HG03521 (cell line): ENCODE measurements around the gene OPN1MW2.
"Not testable (repeated sequence)": the region's sequence is repeated elsewhere in the genome, so short reads cannot be mapped to it uniquely, and the experiment has no call there.

ENCODE experiments used
- ATAC-seq: cut with Tn5 transposase; IDR thresholded peaks from one replicate; pipeline ENCODE4 v1.9.1; 2021; ENCODE audit warnings: mild to moderate bottlenecking, moderate library complexity; ENCODE audit not compliant: unreplicated experiment

Gene OPN1MW2

DNA sequence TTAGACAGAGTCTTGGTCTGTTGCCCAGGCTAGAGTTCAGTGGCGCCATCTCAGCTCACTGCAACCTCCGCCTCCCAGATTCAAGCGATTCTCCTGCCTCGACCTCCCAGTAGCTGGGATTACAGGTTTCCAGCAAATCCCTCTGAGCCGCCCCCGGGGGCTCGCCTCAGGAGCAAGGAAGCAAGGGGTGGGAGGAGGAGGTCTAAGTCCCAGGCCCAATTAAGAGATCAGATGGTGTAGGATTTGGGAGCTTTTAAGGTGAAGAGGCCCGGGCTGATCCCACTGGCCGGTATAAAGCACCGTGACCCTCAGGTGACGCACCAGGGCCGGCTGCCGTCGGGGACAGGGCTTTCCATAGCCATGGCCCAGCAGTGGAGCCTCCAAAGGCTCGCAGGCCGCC, at the start of gene OPN1MW2:
Gene OPN1MW2 (plus strand): TSS at position 301 of the 400 bp plus-strand sequence. CDS start 60 bp downstream, at position 361.
- not testable (repeated sequence) for ATAC-seq

GRCh38 chrX:154172535-154172943, 47.0 kb upstream of the OPN1MW2 start:
- ATAC-seq, result peak; percentile 43

GRCh38 chrX:154174356-154174755, 45.2 kb upstream of the OPN1MW2 start:
- not testable (repeated sequence) for ATAC-seq

DNA sequence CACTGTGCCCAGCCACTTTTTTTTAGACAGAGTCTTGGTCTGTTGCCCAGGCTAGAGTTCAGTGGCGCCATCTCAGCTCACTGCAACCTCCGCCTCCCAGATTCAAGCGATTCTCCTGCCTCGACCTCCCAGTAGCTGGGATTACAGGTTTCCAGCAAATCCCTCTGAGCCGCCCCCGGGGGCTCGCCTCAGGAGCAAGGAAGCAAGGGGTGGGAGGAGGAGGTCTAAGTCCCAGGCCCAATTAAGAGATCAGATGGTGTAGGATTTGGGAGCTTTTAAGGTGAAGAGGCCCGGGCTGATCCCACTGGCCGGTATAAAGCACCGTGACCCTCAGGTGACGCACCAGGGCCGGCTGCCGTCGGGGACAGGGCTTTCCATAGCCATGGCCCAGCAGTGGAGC, 37.3 kb upstream of the OPN1MW2 start, which contains the start of gene OPN1MW:
Gene OPN1MW (plus strand): TSS at position 301 of the 400 bp plus-strand sequence. CDS start 82 bp downstream, at position 383.
- not testable (repeated sequence) for ATAC-seq

DNA sequence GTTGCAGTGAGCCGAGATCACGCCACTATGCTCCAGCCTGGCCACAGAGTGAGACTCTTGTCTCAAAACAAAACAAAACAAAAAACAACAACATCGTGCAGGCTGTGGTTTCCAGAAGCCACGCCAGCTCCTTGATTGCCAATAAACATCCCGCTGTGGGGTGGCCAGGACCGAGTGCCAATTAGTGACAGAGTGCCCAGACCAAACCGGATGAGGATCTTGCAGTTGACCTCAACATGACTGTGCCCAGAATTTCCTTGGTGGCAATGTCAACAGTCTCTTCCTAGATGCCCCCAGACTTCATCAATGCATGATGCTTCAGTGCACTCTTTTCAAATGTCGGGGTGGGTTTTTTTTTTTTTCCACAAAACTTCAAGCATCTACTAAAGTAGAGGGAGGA, 35.8 kb upstream of the OPN1MW2 start:
- not testable (repeated sequence) for ATAC-seq

DNA sequence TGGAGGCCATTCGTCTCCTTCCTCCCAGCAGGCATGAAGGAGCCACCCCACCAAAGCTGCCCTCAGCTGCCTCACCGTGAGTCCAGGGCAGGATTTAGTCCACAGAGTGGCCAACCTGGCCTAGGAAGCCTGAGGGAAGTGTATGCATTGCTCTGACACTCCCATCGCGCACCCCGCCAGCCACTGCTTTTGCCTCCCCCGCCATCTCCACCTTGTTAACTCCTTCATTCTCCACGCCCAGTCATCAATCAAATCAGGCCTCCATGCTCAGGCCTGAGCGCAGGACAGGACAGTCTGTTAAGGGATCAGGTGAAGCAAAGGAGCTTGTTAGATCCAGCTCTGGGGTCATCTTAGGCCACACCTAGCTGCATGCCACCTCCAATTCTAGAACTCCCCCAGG, 26.7 kb upstream of the OPN1MW2 start:
- not testable (repeated sequence) for ATAC-seq

DNA sequence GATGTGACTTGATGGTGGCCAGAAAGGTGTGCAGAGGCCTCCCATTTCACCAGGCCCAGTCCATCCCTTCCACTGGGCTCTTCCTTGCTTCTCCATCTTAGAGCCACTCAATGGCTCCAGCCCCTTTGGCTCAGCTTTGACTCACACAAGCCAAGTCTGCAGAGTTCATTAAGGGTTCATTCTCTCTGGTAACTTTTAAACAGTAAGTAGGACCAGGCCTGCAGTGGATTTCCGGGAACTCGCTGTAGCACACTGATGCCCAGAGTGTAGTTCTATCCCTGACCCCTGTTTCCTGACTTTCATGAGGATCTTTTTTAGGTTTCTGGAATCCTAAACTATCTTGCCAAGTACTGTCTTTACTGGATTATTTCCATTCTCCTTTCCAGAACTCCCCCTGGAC, 25.2 kb upstream of the OPN1MW2 start:
- not testable (repeated sequence) for ATAC-seq

GRCh38 chrX:154196466-154196865, 23.1 kb upstream of the OPN1MW2 start:
- ATAC-seq, result not testable (repeated sequence)

DNA sequence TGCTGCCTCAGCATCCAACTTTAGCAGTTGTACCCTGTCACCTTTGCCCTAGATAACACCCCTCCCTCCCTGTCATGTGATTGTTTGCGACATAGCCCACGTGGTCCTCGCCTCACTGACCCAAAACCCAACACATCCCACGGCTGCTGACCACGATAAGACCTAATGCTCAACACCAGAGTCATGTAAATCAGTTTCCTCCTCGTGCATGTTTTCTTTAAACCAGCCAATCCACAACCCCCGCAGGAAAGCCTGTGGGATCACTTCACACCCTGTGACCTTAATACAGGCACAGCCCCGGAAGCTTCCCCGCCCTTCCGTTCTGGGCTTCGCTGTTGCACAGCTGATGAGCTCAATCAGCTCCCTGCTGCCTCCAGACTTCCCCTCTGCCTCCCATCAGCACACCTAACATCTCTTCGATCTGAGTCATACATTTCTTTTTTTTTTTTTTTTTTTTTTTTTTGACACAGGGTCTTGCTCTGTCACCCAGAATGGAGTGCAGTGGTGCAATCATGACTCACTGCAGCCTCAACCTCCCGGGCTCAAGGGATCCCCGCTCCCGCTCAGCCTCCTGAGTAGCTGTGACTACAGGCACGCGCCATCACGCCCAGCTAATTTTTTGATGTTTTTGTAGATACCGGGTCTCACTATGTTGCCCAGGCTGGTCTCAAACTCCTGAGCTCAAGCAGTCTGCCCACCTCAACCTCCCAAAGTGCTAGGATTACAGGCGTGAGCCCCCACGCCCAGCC, 9.7 kb upstream of the OPN1MW2 start:
- not testable (repeated sequence) for ATAC-seq

- not testable (repeated sequence) for ATAC-seq
Measured at GRCh38 chrX:154211057-154211456, 8.5 kb upstream of the OPN1MW2 start.

GRCh38 chrX:154211499-154211898, 8.1 kb upstream of the OPN1MW2 start:
- ATAC-seq, result not testable (repeated sequence)

GRCh38 chrX:154225292-154225691, 5.7 kb downstream of the OPN1MW2 start:
- not testable (repeated sequence) for ATAC-seq

DNA sequence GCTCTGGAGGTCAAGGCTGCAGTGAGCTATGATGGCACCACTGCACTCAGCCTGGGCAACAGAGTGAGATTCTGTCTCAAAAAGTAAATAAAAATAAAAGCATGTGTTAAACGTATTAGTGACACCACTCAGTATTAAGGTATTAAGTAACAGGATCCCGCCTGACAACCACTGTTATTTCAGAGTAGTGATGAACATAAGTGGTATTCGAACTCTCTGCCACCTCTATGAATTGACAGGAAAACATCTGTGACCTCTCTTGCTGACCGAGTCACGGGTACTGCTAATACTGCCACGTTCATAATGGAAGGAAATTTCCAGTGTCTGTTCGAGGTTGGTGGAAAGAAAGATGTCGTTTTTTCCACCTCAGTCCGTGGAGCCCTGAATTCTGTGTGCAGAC, 7.2 kb downstream of the OPN1MW2 start:
- ATAC-seq, result not testable (repeated sequence)

DNA sequence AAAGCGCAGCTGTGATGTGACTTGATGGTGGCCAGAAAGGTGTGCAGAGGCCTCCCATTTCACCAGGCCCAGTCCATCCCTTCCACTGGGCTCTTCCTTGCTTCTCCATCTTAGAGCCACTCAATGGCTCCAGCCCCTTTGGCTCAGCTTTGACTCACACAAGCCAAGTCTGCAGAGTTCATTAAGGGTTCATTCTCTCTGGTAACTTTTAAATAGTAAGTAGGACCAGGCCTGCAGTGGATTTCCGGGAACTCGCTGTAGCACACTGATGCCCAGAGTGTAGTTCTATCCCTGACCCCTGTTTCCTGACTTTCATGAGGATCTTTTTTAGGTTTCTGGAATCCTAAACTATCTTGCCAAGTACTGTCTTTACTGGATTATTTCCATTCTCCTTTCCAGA, 11.9 kb downstream of the OPN1MW2 start:
- ATAC-seq, result not testable (repeated sequence)

DNA sequence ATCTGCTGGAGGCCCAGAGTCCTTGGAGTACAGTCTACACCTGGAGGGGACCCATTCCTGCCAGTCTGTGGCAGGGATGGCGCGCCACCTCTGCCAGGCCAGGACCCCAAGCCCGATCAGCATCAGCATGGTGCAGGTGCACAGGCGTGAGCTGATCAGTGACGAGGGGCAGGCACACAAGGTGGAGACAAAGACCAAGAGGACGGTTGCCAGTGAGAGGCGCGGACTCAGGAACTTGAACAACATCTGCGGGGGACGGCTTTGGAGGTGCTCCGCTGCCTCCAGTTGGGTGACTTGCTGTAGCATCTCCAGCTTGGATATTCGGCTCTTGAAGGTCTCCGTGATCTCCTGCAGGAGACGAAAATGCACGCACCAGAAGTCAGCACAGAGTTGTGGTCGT, 14.1 kb downstream of the OPN1MW2 start:
- ATAC-seq, result not testable (repeated sequence)

GRCh38 chrX:154238939-154239559, 19.5 kb downstream of the OPN1MW2 start:
- ATAC-seq, result not testable (repeated sequence)

GRCh38 chrX:154239982-154240503, 20.5 kb downstream of the OPN1MW2 start:
- not testable (repeated sequence) for ATAC-seq

DNA sequence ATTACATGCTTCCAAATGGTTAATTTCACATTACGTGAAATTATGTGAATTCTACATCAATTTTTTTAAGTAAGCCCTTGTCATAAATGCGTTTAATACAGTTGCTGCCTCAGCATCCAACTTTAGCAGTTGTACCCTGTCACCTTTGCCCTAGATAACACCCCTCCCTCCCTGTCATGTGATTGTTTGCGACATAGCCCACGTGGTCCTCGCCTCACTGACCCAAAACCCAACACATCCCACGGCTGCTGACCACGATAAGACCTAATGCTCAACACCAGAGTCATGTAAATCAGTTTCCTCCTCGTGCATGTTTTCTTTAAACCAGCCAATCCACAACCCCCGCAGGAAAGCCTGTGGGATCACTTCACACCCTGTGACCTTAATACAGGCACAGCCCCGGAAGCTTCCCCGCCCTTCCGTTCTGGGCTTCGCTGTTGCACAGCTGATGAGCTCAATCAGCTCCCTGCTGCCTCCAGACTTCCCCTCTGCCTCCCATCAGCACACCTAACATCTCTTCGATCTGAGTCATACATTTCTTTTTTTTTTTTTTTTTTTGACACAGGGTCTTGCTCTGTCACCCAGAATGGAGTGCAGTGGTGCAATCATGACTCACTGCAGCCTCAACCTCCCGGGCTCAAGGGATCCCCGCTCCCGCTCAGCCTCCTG, 28.0 kb downstream of the OPN1MW2 start:
- ATAC-seq, result peak; percentile 56

DNA sequence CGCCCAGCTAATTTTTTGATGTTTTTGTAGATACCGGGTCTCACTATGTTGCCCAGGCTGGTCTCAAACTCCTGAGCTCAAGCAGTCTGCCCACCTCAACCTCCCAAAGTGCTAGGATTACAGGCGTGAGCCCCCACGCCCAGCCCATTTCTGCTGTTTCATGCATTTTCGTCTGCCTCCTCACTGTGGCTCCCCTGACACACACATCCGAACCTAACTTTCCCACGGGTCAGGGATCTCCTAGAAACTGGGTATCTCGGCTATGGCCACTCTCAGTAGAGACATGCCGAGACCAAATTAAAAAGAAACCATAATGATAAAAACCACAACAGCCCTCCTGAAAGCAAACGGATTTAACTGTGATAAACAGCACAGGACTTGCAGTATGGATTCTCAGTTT, 28.5 kb downstream of the OPN1MW2 start:
- not testable (repeated sequence) for ATAC-seq

DNA sequence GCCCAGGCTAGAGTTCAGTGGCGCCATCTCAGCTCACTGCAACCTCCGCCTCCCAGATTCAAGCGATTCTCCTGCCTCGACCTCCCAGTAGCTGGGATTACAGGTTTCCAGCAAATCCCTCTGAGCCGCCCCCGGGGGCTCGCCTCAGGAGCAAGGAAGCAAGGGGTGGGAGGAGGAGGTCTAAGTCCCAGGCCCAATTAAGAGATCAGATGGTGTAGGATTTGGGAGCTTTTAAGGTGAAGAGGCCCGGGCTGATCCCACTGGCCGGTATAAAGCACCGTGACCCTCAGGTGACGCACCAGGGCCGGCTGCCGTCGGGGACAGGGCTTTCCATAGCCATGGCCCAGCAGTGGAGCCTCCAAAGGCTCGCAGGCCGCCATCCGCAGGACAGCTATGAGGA, 37.7 kb downstream of the OPN1MW2 start, which contains the start of gene OPN1MW3:
Gene OPN1MW3 (plus strand): TSS at position 301 of the 400 bp plus-strand sequence. CDS start 38 bp downstream, at position 339.
- ATAC-seq, result not testable (repeated sequence)

GRCh38 chrX:154258711-154259110, 39.2 kb downstream of the OPN1MW2 start:
- not testable (repeated sequence) for ATAC-seq
